ENCODE results near the gene PDE4D.

GRCh38 chr5:59241552-59241951 is 652.0 kb downstream of the PDE4D start:
- TF ChIP-seq TOX (CRISPR knock-in tag; IDR thresholded peaks at IDR 0.05; ENCODE audit: borderline replicate concordance), result no peak
- TF ChIP-seq OSR1 (CRISPR knock-in tag; IDR thresholded peaks at IDR 0.05), result no peak
- no peak for TF ChIP-seq BACH2 (CRISPR knock-in tag; IDR thresholded peaks at IDR 0.05; ENCODE audit: borderline replicate concordance)
- no peak for TF ChIP-seq ZFP30 (CRISPR knock-in tag; IDR thresholded peaks at IDR 0.05)
- TF ChIP-seq POU6F1 (CRISPR knock-in tag; IDR thresholded peaks at IDR 0.05; ENCODE audit: borderline replicate concordance, low read depth), result no peak

Measured in SK-N-SH treated with all-trans-retinoic acid at 6 μM for 48 hours (cell line).